GM21423 (cell line): ENCODE measurements around the gene CCDC33.

Source experiments
- ATAC-seq: cut with Tn5 transposase; IDR thresholded peaks from one replicate; pipeline ENCODE4 v1.9.1; 2021; ENCODE audit warnings: mild to moderate bottlenecking, moderate library complexity; ENCODE audit not compliant: unreplicated experiment

The CCDC33 gene

GRCh38 chr15:74257105-74257504 is 21.0 kb downstream of the CCDC33 start:
- ATAC-seq, result no peak

- no peak for ATAC-seq
These were observed 21.5 kb downstream of the CCDC33 start for GRCh38 chr15:74257623-74258022.

GRCh38 chr15:74258456-74259291 is 22.5 kb downstream of the CCDC33 start:
- no peak for ATAC-seq

- no peak for ATAC-seq
These were observed 23.1 kb downstream of the CCDC33 start for GRCh38 chr15:74259292-74259648.

- ATAC-seq, result no peak
These were observed 23.9 kb downstream of the CCDC33 start for GRCh38 chr15:74259821-74260607.

GRCh38 chr15:74261041-74261440 is 24.9 kb downstream of the CCDC33 start:
- ATAC-seq, result no peak

- no peak for ATAC-seq
These were observed 25.6 kb downstream of the CCDC33 start for GRCh38 chr15:74261685-74262084.

- no peak for ATAC-seq
These were observed 26.0 kb downstream of the CCDC33 start for GRCh38 chr15:74262151-74262550.

GRCh38 chr15:74262625-74263024 is 26.5 kb downstream of the CCDC33 start:
- no peak for ATAC-seq

GRCh38 chr15:74263466-74263865 is 27.3 kb downstream of the CCDC33 start:
- ATAC-seq, result no peak

GRCh38 chr15:74264081-74264501 is 28.0 kb downstream of the CCDC33 start:
- ATAC-seq, result no peak

- no peak for ATAC-seq
These were observed 29.0 kb downstream of the CCDC33 start for GRCh38 chr15:74265046-74265639.

GRCh38 chr15:74268020-74268419 is 31.9 kb downstream of the CCDC33 start:
- no peak for ATAC-seq

- ATAC-seq, result no peak
These were observed 33.4 kb downstream of the CCDC33 start for GRCh38 chr15:74269362-74270035.

GRCh38 chr15:74270155-74270554 is 34.0 kb downstream of the CCDC33 start:
- no peak for ATAC-seq

- ATAC-seq, result no peak
These were observed 34.9 kb downstream of the CCDC33 start for GRCh38 chr15:74270854-74271520.

GRCh38 chr15:74272812-74273211 is 36.7 kb downstream of the CCDC33 start:
- ATAC-seq, result no peak

GRCh38 chr15:74274470-74275038 is 38.4 kb downstream of the CCDC33 start:
- ATAC-seq, result no peak

GRCh38 chr15:74275957-74276356 is 39.8 kb downstream of the CCDC33 start:
- ATAC-seq, result no peak

- no peak for ATAC-seq
These were observed 40.4 kb downstream of the CCDC33 start for GRCh38 chr15:74276560-74276959.
